HG02610 (cell line): ENCODE data around the gene SLC66A2.
"Not testable (repeated sequence)": the region's sequence is repeated elsewhere in the genome, so short reads cannot be mapped to it uniquely, and the experiment has no call there.

ENCODE experiments used
- ATAC-seq: cut with Tn5 transposase; IDR thresholded peaks from one replicate; pipeline ENCODE4 v1.9.1; 2021; ENCODE audit warnings: mild to moderate bottlenecking, moderate library complexity; ENCODE audit not compliant: unreplicated experiment

The SLC66A2 gene

DNA sequence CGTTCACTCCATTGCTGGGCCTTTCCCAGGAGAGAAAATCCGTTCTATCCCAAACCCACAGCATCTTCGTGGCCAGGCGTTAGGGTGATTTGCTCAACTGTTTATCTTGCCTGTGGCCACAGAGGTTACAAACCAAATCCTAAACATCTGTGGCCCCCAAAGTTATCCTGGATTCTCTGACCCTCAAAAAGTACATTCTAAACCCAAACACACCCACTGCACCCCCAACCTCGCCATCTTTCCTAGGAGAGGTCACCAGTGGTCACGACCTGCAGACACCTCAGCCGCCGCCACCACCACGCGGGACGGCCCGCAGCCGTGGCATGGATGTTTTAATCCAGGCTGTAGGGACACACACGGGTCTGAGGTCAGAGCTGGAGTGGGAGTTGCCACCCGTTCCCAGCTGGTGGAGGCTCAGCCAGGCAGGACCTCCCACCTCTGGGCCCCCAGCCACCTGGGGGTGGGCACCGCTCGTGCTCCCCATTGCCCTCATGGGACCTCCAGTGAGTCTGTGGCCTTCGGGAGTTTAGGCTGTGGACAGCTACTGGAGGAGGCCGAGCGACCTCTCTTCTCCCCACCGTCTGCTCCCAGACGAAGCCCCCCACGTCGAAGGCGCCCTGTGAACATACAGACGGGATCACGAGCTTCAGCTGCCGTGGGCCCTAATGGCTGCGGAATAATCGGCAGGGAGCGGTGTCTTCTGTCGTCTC is 81.7 kb downstream of the SLC66A2 start:
- ATAC-seq: no peak

DNA sequence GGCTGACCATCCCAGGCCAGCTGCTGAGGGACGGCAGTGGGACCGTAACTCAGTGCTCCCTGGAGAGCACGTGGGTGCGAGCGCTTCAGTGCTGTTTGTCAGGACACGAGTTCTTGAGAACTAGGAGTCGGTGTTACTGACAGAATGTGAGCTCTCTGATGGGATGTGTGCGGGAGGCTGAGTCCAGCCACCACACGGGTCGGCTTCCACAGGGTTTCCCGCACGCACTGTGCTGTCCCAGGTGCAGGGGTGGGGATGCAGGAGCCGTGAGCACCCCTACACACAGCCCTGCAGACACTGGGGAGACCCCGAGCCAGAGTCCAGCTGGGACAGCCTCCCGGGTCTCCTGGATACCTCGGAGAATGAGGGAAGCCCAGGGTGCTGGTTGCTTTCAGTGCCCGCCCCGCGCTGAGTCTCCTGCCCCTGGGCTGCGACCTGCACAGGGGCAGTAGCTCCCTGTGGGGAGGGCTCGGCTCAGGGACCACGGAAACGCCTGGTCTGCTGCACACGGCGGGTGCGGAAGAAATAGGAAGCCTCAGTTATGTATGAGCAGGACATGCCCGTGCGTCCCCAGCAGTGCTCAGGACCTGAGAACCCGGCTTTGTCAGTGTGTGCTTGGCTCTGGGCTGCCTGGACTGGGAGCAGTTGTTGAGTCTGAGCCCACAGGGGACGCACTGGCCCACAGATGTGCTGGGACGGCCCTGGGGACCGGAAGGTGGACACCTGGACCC is 82.5 kb downstream of the SLC66A2 start:
- ATAC-seq: no peak

DNA sequence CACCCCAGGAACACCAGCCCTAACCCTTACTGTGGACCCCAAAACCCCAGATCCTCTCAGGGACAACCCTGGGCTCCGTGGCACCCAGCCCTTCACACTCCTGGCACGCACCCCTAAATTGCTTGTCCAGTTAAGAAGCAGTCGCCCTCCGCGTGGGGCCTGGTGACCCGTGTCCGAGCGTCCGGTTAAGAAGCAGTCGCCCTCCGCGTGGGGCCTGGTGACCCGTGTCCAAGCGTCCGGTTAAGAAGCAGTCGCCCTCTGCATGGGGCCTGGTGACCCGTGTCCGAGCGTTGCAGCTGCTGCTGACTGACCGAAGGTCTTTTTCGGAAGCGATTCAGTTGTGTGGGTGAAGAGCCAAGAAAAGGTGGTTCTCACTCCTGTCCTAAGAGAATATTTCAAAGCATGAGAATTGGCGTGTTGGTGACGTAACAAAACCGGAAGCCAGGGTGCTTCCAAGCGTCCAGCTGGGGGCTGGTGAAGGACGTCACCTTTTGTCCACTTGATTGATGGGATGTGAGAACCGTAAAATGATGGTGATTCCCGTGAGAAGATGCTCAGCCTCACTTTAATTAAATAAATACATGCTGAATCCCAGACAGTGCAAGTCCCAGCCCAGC is 83.2 kb downstream of the SLC66A2 start:
- no peak for ATAC-seq

DNA sequence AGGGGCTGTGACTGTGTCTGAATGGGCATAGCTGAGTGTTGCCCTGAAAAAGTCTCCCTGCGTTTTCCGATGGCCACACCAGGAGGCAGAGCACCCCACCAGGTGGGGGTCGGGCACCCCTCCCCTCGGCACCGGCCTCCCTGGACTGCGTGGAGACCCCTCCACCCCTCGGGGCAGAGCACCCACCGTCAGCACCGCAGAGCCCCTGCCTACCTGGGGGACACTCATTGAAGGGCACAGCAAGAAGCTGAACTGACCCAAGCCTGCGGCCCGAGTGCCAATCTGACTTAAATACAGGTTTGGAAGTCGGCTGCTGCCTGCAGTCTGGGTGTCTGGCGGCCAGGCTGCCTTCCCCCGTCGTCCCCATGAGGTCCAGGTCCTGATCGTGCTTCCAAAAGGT is 83.8 kb downstream of the SLC66A2 start:
- ATAC-seq: no peak

DNA sequence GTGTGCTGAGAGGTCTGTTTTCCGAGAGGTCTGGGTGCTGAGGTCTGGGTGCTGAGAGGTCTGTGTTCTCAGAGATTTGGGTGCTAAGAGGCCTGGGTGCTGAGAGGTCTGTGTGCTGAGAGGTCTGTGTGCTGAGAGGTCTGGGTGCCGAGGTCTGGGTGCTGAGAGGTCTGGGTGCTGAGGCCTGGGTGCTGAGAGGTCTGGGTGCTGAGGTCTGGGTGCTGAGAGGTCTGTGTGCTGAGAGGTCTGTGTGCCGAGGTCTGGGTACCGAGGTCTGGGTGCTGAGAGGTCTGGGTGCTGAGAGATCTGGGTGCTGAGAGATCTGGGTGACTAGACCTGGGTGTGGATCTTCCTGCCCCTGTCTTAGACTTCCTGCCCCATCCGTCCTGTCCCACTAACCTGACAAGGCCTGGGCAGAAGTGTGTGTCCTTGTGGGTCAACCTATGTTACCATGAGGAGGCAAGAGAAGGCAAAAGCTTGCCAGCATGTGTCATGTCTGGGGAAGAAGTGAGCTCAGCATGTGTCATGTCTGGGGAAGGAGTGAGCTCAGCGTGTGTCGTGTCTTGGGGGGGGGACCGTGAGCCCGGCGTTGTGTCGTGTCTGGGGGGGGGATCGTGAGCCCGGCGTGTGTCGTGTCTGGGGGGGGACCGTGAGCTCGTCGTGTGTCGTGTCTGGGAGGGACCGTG is 84.4 kb downstream of the SLC66A2 start:
- ATAC-seq: no peak

DNA sequence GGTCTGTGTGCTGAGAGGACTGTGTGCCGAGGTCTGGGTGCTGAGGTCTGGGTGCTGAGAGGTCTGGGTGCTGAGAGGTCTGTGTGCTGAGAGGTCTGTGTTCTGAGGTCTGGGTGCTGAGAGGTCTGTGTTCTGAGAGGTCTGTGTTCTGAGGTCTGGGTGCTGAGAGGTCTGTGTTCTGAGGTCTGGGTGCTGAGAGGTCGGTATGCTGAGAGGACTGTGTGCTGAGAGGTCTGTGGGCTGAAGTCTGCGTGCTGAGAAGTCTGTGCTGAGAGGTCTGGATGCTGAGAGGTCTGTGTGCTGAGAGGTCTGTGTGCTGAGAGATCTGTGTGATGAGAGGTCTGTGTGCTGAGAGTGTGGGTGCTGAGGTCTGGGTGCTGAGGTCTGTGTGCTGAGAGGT is 85.5 kb downstream of the SLC66A2 start:
- ATAC-seq: not testable (repeated sequence)

DNA sequence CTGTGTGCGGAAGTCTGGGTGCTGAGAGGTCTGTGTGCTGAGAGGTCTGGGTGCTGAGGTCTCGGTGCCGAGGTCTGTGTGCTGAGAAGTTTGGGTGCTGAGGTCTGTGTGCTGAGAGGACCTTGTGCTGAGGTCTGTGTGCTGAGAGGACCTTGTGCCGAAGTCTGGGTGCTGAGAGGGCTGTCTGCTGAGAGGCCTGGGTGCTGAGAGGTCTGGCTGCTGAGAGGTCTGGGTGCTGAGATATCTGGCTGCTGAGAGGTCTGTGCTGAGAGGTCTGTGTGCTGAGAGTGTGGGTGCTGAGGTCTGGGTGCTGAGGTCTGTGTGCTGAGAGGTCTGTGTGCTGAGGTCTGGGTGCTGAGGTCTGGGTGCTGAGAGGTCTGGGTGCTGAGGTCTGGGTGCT is 86.5 kb downstream of the SLC66A2 start:
- ATAC-seq: not testable (repeated sequence)

DNA sequence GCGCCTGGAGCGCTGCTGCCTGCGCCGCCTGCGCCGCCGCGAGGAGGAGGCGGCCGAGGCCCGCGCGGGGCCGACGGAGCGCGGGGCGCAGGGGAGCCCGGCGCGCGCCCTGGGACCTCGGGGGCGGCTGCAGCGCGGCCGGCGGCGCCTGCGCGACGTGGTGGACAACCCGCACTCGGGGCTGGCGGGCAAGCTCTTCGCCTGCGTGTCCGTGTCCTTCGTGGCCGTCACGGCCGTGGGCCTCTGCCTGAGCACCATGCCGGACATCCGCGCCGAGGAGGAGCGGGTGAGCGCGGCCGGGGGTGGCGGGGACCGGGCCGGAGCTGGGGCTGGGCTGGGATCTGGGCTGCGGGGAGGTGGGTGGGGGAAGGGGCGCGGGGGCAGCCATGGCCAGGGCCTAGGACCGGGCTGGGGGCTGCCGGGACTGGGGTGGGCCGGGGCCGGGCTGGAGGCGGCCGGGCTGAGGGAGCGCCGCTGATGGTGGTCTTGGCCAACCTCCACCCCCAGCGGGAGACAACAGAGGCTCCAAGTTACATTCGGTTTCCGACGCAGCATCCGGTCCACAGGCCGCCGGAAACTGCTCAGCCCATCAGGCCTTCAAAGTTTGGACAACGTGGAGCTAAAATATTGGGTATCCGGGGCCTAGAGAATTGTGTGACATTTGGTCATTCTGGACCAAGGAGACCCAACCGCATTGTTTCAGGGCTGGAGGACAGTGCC is 87.3 kb downstream of the SLC66A2 start:
- ATAC-seq: no peak

DNA sequence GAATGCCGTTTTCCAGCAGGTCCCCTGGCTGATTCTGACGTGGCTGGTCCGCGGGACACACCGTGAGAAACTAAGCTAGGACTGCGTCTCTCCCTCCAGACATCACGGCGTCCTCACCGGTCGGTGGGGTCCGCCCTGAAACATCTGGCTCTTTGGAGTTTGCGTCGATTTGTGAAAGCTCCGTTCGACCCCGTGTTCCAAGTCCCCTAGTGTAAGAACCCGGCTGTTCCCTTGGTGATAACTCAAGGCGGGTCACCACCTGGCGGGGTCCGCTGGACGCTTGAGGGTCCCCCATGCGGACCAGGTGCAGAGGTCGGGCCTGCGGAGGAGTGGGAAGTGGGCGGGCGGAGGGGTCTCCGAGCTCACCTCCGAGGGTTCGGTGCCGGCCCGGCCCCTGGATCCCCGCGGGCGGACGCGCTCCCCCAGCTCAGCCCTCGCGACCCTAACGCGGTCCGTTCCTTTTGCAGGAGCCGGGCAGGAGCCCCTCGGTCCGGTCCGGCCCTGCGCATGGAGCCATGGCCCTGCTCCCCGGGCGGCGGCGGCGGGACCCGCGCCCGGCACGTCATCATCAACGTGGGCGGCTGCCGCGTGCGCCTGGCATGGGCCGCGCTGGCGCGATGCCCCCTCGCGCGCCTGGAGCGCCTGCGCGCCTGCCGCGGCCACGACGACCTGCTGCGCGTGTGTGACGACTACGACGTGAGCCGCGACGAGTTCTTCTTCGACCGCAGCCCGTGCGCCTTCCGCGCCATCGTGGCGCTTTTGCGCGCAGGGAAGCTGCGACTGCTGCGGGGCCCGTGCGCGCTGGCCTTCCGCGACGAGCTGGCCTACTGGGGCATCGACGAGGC is 88.1 kb downstream of the SLC66A2 start:
- ATAC-seq: no peak

DNA sequence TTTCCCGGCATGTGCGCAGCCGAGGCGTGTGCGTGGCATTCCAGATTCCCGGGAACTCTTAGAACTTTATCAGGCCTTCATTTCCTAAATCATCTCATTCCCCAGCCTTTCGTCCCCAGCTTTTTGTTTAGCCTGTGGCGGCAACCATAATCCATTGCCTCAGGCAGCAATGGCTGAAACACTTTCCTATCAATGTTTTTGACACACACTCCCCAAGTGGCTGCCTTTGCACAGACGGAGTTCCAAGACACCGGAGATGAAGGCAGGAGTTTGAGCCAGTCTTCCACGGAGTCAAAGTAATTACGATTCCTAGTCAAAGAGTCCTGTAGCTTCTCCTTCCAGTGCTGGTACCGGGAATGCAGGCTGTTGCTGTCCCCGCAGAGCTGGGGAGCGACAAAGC is 88.9 kb downstream of the SLC66A2 start:
- ATAC-seq: no peak

DNA sequence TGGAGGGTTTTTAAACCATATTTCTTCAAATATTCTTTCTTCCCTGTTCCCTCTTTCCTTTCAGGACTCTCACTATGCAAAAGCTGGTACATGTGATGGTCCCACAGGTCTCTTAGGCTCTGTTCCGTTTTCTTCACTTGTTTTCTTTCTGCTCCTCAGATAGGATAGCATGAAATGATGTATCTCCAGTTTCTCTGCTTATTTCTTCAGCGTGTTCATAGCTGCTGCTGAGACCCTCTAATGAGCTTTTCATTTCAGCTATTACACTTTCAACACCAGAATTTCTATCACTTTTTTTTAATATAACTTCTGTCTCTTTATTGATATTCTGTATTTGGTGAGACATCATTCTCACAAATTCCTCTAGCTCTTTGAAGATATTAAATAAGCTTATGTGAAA is 89.8 kb downstream of the SLC66A2 start:
- no peak for ATAC-seq

DNA sequence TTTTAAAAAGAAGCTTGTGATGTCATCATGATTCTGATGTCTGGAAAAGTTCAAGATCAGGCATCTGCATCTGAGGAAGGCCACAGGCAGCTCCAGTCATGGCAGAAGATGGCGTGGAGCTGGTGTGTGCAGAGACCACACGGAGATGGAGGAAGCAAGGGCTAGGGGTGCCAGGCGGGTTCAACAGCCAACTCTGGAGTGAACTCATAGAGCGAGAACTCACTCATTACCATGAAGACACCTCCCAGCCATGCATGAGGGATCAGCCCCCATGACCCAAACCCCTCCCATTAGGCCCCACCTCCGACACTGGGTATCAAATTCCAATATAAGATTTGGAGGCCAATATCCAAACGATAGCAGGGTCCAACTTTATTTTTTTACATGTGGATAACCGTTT is 92.1 kb downstream of the SLC66A2 start:
- no peak for ATAC-seq

DNA sequence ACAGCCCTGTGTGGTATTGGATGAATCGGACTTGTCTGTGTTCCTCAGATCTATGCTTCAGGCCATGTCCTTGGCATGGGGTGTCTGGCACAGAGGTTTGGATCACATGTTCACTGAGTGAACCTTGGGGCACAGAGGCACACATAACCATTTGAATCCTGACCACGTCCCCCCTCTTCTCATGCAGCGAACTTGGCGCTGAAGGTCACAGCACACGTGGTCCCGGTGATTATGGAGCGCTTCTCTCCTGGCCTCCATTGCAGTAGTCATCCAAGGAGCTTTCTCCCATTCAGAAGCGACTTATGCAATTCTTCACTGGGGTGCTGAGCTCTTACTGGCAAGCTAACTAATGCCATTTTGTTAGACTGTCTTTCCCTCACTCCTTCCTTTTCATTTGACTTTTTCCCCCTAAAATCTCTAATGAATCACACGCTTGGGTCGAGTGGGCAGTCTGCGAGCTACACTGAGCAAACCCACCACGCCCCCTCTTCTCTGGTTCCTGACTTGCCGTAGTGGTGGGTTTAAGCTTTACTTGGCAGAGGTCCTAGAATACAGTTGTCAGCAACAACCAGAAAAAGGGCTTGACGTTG is 94.3 kb downstream of the SLC66A2 start:
- no peak for ATAC-seq

DNA sequence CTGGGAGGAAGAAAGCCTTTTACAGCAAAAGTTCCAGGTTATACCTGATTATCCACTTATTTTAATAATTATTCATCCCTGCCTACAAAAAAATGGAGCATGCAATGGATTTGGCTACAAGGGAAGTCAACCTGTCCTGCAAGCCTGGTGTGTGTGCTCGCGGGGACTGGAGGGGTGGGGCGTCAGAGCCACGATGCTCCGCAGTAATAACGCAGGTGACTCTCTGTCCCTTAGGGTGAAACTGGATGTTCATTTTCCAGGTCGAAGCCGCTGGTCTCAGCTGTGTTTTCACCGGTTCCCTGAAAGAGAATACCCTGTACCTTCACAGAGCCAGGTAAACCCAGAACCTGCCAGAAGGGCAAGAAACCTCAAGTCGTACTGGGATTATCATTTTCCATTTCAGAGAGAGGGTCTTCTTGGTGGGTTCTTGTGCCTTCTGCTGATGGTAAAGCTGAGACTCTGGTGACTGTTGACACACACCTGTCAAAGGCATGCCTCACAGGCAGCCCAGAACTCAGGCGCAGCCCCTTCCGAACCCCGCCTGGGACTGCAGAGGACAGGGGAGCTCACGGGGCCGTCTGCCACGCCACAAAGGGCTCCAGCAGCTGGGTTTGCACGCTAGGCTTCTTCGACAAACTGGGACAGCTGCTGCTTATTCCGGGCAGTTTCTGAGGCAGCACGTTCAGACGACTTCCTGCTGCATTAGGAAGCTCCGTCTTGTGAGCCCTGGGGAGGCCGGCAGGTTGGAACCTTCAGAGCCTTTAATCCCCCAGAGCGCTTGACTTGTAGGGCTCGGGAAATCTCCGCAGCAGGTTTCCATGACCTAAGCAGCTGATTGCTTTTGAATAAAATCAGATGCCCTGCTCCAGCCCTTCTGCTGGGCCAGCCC is 95.1 kb downstream of the SLC66A2 start:
- ATAC-seq: no peak

DNA sequence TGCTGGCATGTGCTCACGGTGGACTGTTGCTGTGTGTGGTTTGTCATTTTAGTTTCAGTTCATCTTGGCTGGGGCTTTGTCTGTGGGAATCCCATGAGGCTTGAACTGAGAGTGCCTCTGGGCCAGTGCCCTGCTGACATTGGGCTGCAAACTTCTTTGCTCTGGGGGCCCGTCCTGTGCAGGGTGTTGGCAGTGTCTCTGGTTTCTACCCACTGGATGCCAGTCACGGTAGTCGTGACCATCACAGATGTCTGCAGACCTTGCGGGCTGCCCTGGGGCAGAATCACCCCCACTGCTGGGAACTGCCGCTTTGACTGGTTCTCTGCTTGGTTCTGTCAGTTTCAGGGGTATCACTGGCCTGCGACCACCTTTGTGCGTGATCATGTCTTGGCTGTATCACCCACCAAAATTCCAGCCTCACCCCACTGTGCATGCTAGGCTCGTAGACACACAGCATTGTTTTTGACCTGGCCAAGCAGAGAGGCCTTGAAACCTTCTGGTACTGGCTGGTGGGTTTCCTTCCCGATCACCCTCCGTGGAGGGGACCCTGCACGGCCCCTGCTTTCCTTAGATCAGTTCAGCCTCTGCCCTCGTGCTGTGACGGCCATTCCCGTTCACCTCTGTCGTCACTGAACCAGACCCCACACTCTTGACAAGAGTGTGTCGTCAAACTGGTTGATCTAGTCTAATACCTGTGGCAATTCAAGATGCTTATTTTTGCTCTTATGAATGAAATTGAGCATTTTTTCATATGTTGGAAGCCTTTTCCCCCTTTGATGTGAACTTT is 96.1 kb downstream of the SLC66A2 start:
- ATAC-seq: peak; percentile 65

DNA sequence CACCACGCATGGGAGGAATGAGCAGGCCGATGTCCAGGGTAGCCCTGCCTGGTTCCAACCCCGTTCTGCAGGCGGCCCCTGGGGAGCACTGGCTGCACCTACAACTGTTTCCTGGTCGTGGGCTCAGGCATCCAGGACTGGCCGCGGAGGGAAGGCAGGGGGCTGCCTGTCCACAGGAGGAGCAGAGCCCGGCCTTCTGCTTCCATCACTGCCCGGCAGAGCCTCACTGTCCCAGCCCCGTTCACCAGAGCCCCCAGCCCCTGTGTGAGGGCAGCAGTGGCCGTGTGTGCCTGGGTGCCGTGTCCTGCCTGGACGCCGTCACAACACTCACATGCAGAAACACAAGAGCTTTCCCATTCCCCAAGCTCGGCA is 97.5 kb downstream of the SLC66A2 start:
- no peak for ATAC-seq

DNA sequence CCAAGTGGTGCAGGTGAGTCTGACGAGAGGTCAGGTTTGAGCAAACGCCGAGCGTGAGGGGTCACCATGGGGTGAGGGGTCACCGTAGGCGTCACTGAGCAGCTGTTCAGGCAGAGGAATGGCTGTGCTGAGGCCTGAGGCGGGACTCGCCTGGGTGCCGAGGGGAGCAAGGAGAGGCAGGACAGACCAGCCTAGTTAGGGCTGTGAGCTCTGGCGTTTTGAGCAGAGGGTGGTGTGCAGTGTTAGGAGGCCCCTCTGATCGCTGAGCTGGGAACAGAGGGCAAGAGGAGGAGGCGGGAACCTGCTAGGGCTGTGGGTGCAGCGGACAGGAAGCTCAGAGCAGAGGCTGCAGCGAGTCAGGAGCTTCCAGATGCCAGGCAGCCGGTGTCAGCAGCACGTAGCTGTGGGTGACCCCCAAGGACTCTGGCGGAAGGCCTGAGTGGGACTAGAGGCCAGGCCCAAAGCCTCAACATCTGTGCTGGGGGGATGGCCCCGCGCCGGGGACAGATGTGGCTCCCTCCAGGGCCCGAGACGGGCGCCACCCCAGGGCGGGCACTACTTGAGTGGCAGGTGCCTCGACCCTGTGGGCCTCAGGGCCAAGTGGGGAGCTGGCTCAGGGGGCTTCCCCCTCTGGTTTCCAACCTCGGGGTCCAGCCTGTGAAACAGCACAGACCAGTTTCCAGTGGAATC is 98.0 kb downstream of the SLC66A2 start:
- no peak for ATAC-seq
